NOMO-1 (cell line): ENCODE results near the gene UNC79.

ENCODE experiments used
- DNase-seq, 2 experiments: peaks; one replicate each; lab custom pipeline; 2025; ENCODE audit not compliant: unreplicated experiment in 2 of 2; lab: John Stamatoyannopoulos, UW

The UNC79 gene

DNA sequence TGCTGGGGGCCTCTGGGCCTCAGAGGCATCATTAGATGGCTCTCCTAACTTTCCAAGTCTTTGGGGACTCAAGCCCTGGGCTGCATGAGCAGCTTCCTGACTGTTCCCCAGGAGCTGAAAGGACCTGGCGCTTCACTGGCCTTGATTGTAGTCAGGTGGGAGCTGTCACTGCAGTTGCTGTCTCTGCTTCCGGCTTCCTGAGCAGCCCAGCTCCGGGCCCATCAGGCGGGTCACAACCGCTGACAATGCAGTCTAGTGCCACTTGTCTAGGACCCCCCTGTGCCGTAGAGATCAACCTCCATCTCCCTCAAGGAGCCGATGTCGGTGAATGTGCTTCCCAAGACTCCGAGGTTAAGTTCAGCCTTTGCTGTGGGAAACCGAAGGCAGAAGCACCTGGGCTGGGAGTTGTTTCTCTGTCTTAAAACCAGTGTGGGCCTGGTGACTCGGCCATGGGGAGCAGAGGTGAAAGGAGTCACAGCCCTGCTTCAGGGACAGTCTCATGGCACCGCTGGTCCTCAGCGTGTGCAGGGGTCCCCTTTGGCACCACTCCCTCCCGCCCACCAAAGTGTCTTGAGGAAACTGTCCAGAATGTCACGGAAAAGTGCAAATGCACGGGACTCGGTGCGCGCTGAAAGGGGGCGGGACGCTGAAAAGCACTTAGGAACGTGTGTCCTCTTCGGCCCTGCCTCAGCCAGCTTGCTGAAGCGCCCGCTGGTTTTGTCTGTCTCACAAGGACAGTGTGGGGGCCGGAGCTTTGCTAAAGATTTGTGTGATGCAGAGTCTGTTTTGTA, 312.7 kb downstream of the UNC79 start:
- no peak for DNase-seq

DNA sequence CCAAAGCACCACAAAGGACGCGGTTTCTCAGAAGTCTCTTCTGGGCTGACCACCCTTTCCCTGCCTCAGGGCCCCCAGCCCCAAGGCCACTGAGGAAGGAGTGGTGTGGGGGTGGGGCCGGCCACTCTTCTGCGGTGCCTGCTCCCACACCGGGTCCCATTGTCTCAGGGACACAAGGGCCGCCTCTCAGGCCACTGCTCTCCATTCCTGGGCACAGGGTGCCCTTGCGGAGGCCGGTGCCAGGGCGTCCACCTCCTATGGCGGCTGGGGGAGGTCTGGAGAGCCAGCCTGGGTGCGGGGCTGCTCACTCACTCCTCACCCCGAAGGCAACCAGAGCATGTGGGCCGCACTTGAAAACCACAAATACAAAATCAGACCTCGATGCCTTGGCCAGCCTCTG, 313.4 kb downstream of the UNC79 start:
- no peak for DNase-seq

DNA sequence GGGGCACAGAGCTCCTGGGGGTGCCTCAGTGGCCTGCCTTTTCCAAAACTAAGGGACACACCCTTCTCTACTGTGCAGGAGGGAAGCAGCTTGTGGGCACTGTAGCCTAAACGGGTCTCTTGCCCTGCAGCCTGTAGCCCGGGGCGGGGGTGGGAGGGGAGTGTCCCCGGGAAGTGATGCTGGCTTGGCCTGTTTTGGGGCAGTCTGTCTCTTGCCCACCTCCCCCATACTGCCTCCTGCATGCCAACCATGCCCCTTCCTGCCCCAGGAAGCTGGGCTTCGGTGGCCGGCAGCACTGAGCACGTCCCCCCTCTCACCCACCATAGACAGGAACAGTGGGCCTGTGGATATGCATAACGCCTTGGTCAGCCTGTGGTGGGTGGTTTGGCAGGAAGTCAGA, 314.1 kb downstream of the UNC79 start:
- no peak for DNase-seq

DNA sequence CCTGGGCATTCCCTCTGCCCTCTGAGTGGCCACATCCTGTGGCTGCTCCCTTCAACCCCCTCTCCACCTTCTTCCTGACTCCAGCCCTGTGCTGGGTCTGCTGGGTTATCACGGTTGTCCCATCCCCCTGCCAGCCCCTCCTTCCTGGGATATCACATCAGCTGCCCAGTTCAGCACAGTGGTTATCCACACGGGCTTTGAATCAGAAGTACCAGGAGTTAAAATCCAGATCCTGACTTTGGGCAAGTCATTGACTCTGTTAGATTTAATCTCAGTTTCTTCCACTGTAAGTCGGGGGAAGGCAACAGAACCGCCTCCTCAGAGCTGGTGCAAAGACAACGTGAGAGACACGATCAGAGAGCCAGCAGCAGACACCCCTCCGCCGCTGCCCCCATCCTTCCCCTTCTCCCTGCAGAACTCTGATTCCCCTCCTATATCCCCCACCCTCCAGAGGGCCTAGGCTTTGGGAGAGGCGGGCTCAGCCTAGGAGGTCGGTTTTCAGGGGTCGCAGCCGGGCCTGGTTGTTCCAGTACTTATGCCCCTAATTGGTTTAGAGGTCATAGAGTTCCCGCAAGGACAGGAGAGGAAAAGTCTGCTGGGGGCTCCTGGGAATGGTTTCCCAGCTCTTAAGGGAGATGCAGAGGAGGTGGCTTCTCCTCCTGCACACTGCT, 315.0 kb downstream of the UNC79 start:
- DNase-seq, result no peak

DNA sequence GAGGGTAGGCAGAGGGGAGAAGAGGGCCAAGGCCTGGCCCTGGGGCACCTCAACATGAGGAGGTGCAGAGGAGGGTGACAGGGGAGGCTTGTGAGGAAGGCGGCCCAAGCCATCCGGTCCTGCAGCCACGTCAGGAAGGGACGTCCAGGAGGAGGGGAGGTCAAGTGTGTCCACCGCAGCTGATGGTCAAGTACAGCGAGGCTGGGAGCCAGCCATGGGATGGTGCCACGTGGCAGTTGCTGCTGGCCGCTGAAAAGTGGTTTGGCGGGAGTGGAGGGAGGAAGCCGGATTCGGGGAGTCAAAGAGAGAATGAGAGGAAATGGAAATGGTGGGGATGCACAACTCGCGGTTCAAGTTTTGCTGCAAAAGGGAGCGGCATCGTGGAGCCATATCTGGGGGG, 316.4 kb downstream of the UNC79 start:
- DNase-seq, result no peak

DNA sequence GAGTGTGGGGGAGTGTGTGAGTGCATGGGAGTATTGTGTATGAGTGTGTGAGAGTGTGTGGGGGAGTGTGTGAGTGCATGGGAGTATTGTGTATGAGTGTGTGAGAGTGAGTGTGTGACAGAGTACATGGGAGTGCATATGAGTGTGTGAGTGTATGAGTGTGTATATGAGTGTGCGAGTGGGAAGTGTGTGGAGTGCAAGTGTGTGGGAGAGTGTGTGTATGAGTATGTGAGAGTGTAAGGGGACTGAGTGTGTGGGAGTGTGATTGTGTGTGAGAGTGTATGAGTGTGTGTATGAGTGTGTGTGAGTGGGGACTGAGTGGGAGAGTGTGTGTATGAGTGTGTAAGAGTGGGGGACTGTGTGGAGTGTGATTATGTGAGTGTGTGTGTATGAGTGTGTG, 316.8 kb downstream of the UNC79 start:
- no peak for DNase-seq

DNA sequence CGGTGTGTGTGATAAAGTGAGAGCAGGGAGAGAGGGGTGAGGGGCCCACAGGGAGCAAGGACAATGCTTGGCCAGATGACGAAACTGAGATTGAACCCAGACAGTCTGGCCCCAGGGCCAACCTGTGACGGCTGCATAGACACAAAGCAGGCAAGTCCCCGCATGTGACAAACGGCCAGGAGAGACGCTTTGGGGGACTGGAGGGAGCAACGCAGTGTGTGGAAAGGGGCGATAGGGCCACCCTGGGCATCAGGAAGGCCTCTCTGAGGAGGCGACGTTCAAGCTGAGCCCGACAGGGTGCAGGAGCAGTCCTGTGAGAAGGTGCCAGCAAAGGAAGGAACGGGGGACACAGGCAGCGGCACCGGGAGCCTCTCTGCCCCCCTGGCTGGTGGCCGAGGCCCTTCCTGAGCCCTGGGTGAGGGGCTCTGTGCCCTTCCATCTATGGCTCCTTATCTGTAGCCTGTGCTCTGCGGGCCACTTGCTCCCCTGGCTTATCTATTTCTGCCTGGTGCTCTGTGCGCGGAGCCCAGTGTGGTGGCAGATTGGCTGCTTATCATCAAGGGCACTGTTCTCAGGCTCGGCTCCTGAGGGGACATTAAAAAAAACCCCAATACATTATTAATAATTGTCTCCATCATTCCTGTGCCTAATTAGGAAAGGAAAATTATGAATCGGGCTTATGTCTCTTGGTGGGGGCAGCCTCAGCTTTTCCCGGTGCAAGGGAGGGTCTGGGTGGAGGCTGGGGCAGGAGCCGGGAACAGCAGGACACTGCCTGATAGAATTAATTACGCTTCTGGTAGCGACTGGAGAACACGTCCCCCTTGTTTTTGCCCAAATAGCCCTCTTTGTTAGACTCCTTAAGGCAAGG, 317.7 kb downstream of the UNC79 start:
- DNase-seq, result no peak

DNA sequence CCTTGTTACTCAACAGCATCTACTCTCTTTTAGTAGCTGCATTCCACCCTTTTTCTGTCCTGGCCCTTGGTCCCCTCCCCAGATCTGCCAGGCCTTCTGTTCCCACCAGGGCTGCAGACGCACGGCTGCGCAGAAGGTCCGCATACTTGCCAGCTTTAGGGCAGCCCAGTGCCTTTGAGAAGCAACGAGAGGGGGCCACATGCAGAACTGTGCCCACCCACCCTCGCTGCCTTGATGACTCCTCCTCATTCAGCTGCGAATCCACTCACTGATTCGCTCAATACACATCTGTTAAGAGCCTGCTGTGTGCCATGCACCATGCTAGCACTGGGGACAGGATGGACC, 318.3 kb downstream of the UNC79 start:
- DNase-seq, result no peak

DNA sequence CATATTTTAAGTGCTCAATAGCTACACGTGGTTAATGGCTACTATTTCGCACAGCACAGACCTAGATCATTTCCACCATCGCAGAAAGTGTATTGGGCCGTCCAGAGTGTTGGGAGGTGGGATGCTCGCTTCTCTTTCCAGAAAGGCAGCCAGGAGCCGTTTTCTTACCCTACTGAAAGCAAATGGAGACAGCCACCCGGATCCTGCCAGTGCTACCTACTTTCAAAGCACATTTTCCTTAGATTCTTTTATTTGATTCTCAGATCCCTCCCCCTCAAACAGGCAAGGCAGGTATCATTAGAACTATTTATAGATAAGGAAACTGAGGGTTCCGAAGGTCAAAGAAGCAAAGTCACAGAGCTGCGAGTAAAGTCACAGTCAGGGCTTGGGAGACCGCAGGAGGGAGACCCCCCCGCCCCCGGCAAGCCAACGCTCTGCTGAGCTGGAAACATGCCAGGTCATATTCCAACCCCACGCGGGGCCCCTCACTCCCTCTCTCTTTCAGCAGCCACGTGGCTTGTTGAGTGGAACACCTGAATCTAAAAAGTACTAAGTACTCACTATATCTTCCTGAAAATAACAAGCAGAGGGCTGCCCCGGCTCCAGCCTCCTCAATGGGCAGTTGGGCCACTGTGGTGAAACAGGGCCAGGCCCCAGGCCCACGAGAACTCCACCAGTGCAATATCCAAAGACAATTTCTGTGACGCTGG, 321.4 kb downstream of the UNC79 start:
- DNase-seq, result no peak

DNA sequence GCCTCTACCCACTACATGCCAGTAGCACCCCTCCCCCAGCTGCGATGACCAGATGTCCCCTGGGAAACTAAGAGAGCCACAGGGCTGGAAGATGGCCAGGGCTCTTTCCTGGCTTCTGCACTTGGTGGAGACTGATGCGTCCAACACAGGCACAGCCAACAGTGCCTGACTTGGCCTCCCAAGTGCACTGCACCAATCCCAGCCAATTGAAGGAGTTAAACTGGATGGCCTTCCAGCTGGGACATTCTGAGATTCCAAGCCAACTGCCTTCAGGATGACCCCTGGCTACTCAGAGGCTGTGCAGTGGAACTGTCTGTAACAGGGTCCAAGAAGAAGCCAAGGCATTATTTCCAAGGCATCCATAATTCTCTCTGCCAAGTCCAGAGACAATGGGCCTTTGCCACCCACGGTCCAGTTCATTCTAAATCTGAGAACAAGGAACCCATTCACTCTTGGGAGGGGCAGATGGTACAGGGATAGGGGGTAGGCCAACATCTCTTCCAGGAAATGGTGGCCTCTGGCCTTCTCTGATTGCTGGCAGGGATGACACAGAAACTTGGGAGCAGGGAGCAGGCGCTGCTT, 322.3 kb downstream of the UNC79 start:
- no peak for DNase-seq

DNA sequence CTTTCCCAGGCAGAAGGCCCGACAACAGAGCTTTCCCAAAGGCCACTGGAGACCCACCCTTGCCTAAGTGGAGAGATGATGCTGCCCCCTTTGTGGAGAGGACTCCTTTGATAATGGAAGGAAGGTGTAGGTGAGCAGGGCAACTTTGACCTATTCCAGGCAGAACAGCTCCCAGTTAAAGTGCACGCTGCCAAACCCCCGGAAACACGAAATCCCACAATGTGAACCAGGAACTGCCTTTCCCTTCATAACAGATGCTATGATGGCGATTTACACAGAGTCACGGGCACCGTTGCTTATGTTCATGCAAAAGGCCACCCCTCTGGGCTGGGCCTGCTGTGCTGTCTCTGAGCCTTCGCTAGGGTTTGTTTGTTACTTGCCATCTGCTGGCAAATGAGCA, 322.9 kb downstream of the UNC79 start:
- no peak for DNase-seq

DNA sequence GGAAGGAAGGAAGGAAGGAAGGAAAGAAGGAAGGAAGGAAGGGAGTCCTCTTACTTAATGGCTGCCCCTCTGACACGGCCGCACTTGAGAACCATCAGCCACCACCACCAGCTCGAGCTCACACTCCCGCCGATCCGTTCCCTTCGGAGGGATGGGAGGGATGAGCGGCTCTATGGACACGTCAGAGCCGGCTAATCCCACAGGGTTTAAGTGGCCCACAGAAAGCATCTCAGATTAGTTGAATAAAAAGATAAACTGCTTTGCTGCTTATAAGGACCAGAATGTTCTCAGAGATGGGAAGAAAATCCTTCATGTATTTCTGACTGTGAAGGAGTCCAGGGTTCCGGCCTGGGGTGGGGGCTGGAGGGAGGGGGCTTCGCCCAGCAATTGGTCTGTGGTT, 326.5 kb downstream of the UNC79 start:
- no peak for DNase-seq
